GM19351 (cell line): ENCODE data around the gene ADAMTS12.

ENCODE experiments used
- ATAC-seq: cut with Tn5 transposase; IDR thresholded peaks from one replicate; pipeline ENCODE4 v1.9.1; 2021; ENCODE audit warnings: mild to moderate bottlenecking, moderate library complexity; ENCODE audit not compliant: unreplicated experiment

ADAMTS12 gene

DNA sequence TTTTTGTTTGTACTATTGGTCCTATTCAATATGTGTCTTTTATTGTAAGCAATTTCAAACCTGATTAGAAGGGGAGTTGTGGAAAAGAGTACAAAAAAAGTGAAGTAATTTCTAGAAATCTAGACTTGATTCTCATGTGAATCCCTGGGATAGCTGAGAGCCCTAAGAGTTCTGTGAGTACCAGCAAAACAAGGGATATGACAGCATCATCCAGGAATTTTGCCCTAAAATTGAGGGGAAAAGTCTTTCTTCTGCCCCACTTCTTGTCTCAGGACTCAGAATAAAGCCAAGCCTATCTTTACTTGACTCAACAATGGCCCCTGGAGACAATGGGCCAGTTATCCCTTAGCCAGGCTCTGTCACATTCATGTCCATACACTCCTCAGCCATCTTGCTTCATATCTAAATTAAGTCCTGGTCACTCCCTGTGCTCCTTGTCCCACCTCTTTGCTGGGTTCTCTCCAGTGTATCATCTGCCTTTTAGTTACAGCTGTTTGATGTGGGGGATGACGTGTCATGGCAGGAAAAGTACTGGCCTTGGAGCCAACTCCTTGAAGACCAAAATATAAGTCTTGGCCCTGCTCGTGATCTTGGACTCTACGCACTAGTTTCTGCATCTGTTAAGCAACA lies 81.2 kb downstream of the ADAMTS12 start:
- ATAC-seq = no peak

DNA sequence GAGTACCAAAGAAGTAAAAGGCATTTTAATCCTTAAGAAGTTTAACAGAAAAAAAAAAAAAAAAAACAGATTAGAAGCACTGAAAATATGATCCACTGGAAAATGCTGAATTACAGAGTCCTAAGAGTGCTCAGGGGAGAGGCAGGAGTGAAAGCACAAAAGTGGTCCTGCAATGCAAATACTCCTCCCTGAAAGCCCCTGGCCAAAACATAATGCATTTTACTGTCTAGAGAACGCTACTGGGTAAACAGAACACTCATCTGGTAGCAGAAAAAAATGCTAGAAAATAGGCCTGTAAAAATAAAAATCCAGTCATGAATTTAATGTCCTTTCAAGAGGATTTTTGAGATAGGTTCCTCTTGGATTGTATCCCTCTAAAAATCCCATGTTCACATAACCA lies 81.9 kb downstream of the ADAMTS12 start:
- ATAC-seq = no peak

DNA sequence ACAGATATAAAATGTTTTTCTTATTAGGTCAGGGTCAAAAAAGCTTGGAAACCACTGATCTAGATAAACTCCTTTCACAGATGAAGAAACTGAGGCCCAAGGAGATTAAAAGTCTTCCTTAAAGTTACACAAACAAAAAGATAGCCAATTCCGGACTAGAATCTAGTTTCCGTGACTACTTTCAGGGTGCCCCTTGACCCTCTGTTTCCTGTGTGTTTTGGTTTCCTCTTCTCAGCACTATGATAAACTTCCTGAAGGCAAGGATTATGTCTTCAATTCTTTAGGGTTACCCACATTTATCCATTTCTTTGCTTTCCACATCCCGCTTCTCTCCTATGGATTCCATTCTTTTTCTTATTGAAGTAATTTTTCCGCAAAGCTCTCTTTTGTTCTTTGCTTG lies 83.1 kb downstream of the ADAMTS12 start:
- ATAC-seq = no peak

DNA sequence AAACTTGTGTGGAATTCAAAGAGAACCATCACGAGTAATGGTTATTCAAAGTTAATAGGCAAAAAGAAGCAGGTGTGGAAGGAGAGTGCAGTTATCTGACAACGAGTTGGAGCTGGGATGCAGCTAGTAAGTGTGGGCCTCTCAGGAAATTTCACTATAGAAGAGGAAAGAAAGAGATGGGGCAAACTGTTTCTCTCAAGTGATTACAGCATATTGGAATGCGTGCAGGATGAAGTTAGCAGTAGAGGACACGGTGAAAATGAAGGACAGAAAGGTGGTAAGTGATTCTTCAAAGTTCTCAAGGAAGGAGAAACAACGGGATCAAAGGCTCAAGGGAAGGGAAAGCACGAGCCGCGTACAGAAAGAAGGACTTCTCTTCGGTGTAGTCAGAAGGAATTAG lies 84.0 kb downstream of the ADAMTS12 start:
- no peak for ATAC-seq

DNA sequence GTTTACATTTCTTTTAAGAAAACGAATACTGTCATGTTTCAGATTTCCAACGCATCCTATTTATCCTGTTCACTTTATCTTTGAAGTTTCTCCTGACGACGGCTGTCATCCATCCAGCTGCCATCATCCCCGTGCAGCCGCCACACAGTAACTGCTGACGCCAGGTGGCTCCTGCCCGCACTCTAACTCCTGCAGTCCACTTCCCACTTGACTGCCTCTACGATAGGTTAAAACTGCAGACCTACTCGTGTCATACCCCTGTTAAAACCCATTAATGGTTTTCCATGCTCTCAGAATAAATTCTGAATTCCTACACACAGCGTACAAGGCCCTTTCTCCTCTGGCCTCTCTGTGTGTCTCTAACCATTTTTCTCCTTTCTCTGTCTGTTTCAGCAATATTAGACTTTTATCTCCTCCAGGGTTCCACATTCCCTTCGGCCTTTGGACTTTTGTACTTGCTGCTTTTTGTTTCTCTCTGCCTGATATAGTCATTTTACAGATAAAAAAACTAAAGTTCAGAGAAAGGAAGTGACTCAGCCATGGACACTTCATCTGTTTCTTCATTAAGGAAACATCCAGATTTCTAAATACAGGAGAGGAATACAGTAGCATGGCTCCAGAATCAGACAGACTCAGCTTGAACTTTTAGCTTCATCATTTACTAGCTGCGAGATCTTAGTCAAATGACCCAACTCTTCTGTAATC lies 84.9 kb downstream of the ADAMTS12 start:
- ATAC-seq = no peak

DNA sequence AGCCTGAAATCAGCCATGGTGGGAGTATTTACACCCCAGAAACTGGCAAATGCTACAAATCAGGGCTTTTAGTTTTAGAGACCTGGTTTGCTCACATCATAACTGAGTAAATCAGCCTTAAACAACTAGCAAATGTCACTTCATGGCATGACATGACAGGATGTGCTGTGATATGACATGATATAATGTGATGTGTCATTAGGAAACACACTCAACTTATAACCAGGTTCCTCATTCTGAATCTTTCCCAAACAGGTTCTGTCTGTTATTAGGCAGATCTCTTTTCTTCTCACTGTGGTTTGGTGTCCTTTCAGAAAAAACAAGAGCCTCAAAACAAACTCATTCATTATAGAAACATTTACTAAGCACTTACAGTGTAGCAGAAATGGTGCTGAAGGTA lies 90.5 kb downstream of the ADAMTS12 start:
- no peak for ATAC-seq

DNA sequence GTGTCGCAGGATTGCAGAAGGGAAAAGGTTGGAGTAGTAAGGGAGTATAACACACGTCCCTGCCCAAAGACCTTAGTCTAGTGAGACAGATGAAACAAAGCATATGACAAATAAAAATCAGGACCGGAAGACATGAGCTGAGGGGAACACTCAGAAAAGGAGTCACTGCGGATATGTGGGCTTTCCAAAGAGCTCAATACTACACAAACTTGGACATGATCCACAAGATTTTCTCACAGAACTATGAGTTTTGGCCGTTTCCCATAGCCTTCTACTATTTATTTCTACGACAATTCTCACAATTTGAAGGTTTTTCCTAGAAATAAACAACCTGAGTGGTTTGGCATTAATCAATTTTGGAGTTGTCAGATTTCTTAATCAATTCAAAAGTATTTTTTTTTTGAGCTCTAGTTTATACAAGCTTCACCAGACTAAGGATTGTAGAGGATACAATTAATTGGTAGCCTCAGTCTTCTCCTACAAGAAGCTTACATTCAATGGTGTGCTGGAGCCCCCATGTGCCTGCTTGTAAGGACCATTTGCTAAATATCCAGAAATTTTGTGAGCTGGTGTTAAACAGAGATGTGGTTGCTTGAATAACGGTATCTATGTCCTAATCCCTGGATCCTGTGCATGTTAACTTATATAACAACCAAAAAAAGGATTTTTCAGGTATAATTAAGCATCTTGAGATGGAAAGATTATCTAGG lies 91.4 kb downstream of the ADAMTS12 start:
- ATAC-seq = no peak

DNA sequence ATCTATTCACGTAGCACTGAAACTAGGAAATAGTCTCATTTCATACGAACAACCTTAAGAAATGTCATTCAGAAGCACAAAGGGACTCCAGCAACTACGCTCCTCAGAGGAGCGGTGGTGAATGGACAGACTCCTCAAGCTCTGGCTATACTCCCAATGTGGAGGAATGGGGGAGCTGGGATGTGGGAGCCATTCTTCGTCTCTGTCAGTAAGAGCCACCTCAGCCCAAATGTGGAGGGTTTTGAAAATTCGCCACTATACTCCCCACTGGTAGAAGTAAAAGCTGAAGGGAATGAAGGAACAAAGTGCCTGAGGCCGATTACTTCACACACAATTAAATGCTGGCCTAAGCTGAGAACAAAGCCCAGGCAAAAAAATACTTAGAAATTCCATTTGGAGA lies 96.3 kb downstream of the ADAMTS12 start:
- ATAC-seq = no peak

DNA sequence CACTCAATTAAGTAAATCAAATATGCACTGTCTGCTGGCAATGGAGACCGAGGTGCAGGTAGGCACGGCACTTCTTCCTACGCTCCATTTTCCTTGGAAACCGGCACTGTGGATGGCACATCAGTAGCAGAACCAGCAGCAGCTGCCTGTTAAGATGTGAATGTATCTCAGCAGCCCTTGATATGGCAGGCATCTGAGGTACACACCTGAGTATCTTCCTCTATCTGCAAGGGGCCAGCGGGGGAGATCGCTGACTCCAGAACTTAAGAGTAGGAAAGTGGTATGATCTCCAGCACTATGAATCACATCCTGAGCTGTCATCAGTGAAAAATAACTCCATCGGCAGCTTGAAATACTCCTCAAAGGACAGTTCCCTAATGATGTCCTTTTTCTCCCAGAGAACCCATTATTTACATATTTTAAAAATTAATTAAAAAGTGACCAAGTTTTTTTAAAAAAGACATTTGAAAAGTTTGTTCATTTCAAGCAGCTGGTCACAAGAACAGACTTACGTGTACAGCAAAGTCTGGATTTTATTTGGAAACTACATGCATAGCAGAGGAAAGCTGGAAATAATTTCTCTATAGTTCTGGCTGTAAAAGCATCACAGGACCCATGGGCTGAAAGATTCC lies 97.1 kb downstream of the ADAMTS12 start:
- ATAC-seq = no peak

DNA sequence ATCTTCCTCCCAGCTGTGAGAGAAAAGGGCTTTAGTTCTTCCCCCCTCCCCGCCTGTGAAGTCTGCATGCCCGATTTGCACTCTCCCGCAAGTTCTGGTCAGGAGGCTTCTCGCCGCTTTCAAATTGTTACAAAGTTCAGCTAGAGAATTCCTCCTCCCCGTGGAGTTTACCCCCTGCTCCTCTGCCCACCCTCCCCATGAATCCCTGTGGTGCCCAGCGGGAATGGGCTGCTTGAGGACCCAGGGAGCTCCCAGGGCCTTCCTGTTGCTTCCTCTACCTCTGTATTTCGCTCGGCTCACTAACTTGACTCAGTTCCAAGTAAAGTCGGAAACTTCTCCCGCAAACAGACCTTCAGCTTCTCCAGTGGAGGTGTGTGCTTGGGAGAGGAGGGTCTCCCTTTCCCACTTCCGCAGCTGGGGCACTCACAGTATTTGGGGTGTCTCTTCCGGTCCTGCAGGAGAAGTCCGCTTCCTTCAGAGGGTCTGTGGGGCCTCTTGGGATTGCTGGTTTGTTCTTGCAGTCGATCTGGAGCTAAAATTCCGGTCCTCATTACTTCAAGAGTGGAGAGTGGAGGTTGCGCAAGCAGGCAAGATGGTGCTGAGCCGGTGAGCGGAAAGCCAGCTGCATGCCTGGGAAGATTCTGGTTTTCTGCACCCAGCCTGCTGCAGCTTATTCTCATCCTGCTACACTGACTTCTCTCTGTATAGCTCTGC lies 97.8 kb downstream of the ADAMTS12 start:
- ATAC-seq = no peak

DNA sequence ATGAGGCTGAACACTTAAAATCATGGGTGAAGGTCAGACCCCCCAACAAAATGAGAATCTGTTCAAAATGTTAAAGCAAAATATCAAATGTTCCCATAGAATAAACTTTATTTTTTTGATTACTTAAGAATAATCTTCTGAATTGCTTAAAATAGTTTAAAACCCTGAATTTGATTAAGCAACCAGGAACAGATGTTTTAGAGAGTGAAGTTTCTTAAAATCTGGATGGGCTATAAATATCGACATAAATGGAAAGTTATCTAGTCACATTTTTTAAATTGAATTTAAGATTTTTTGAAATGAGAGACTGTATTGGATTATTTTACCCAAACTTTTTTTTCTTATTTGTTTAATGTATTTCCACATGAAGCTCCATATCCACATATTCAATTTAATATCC lies 98.5 kb downstream of the ADAMTS12 start:
- ATAC-seq = no peak

DNA sequence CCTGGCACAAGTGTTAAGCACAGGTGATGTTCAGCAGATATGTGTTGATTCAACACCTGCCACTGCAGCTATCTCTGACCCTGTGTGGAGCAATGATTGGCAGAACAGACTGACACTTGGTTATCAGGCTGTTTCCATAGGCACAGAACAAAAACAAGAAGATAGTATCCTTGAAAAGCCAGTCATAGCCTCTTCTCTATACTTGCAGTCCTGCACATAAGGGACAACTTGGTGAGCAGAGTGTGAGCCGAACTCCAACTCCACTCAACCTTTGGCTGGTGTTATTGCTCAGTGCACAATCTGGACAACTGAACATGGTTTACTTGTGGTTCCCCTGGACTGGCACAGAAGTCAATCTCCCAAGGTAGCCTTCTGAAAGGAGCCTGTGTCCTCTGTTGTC lies 99.2 kb downstream of the ADAMTS12 start:
- no peak for ATAC-seq

DNA sequence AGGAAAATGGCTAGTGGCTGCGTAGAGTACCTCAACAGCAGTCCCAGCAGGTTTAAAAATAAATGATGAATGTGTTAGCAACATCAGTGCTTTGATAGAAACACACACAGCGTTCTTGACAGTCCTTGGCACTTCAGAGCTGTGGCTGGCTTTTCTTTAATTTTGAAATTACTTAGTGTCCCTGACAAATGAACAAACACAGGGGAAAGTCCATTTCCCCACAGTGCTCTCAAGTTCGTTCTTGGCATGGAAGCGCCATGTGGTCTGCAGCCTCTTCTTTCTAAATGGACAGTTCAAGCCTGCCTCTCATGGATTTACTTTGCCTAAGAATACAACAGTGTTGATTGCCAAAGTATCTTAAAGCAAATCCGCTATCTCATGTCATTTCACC lies 102.2 kb downstream of the ADAMTS12 start:
- ATAC-seq = no peak

DNA sequence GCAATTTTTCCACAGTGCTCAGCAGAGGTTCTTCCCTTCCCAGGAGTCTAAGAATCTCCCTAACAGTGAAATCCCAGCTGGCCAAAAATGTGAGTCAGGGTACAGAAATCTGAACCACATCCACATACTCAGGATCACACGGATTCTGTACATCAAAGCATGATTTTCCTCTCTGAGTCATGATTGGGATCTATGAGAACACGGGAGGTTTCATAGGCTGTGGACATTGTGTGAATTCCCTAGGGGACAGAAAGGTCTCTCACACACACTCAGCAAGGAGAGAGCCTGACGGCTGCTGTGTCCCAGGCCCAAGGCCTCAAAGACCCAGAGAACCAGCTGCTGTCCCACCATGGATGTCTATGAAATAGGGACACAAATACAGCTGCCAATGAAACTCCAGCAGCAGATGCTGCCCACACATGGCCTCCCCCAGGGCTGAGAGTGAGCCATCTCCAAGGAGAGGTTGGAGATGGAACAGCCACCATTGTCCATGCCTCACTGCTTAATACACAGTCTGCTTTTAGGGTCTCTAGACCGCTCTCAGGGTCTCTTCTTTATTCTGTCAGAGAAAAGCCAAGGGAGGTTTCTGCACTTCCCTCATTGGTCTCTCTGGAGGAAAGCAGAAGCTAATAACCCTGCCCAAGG lies 102.7 kb downstream of the ADAMTS12 start:
- no peak for ATAC-seq

DNA sequence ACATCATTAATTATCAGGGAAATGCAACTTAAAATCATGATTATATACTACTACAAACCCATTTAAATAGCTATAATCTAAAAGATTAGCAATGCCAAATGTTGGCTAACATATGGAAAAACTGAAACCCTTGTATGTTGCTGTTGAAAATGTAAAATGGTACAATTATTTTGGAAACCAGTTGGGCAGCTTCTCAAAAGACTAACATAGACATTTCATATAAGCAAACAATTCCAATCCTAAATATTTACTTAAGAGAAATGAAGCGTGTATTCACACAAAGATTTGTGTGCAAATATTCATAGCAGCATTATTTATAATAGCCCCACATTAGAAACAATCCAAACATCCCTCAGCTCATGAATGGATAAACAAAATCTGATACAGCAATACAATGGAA lies 106.2 kb downstream of the ADAMTS12 start:
- no peak for ATAC-seq

DNA sequence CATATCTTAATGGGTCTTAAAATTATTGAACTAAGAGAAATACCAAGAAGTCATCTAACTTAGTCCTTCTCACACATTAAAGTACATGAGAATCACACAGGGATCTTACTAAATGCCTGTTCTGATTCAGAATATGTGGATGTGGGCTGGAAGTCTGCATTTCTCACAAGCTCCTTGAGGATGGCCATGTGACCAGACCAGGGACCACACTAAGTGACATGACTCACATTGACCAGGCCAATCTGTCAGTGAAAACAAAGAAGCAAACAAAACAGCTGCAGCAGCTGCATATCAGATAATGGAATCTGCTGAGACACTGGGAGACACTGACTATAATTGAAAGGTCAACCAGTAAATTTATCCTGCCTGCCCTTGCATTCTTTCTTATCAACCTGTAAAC lies 110.5 kb downstream of the ADAMTS12 start:
- no peak for ATAC-seq

DNA sequence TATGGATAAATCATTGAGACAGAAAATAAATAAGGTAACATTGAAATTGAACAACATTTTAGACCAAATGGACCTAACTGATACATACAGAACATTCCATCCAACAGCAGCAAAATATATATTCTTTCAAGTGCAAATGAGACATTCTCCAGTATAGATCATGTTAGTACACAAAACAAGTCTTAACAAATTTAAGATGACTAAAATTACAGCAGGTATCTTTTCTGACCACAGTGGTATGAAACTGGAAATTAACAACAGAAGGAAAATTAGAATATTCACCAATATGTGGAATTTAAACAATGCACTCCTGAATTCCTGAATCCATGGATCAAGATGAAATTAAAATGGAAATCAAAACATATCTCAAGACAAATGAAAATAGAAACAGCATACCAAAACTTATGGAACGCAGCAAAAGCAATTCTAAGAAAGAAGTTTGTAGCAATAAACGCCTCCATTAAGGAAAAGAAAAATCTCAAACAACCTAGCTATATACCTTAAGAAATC lies 115.6 kb downstream of the ADAMTS12 start:
- ATAC-seq = no peak

DNA sequence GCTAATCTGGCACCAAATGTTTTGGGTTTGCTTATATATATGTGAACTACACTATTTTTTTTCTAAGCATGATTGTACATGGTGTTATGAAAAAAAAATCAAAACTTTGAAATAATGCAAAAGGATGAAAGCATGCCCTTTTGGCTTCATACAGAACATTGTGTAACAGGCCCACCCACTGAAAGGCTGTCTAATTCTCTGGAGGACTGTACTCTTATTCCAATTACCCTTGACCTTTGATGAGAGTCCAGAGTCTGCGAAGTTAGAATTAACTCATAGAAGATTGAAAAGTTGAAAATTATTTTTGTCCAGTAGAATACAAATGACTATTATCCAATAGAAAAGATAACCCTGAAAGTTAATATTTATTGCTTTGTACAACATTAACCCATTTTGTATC lies 117.4 kb downstream of the ADAMTS12 start:
- no peak for ATAC-seq

DNA sequence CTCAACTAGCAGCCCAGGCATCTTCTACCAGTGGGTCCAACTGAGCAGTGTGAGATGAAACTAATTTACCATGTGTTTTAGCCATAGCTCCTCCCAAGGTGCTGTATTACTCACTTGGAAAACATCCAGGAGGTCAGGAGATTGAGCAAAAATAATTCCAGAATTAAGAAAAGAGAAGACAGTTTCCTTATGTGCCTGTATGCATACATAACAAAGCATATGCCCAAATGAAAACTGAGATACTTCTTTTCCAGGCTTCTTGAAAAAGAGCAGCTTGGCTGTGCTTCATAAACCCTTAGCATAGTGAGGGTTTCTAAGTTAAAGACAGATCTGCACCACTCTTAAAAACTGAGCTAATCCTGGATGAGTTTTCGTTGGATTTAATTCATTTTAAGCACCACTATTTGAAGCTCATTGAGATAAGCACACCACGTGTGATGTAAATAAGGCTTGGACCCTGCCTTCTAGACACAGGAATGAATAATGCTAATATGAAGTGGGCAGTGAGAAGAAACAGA lies 119.4 kb downstream of the ADAMTS12 start:
- no peak for ATAC-seq

DNA sequence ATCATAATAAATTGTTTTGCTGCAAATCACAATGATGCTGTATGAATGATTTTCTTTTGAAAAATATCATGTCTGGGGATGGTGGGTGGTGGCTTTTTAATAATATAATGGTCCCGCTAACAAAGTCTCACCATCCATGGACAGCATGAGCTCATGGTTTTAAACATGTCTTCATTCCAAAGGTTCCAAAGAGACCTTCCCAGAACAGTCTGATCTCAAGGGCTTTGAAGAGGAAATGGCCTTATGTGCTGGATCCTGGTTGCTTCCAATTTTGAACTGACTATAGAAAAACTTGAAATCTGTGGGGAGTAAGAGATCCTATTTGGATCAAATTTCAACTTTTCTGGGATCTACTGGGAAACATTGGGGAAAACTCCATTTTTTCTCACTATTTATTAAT lies 121.8 kb downstream of the ADAMTS12 start:
- no peak for ATAC-seq
